Suppressor macrophage (primary cell): ENCODE data around the gene ALG6.
"Not testable (repeated sequence)": the region's sequence is repeated elsewhere in the genome, so short reads cannot be mapped to it uniquely, and the experiment has no call there.

Experiments
- DNase-seq, 4 experiments: peaks; one replicate each; pipeline ENCODE4 v3.0.0-alpha.2; 2020 to 2022

Gene ALG6

GRCh38 chr1:63418101-63418500 is 50.7 kb downstream of the ALG6 start:
- DNase-seq: no peak

GRCh38 chr1:63420746-63421145 is 53.3 kb downstream of the ALG6 start:
- DNase-seq: not testable (repeated sequence)

GRCh38 chr1:63423649-63424048 is 56.2 kb downstream of the ALG6 start:
- DNase-seq: no peak

GRCh38 chr1:63428815-63429214 is 61.4 kb downstream of the ALG6 start:
- no peak for DNase-seq

GRCh38 chr1:63429281-63429680 is 61.9 kb downstream of the ALG6 start:
- DNase-seq: no peak

- no peak for DNase-seq
Observed at GRCh38 chr1:63435161-63435560, 67.7 kb downstream of the ALG6 start.

GRCh38 chr1:63442141-63442475 is 74.7 kb downstream of the ALG6 start:
- peak in 2 of 4 experiments; percentile 3 to 8 for DNase-seq

- no peak for DNase-seq
Observed at GRCh38 chr1:63448731-63449246, 81.4 kb downstream of the ALG6 start.

- DNase-seq: no peak
Observed at GRCh38 chr1:63450416-63450815, 83.0 kb downstream of the ALG6 start.

GRCh38 chr1:63453232-63453631 is 85.8 kb downstream of the ALG6 start:
- DNase-seq: no peak

GRCh38 chr1:63454269-63454668 is 86.8 kb downstream of the ALG6 start:
- peak in 2 of 4 experiments; percentile 6 to 7 for DNase-seq

- peak in 2 of 4 experiments; percentile 41 to 43 for DNase-seq
Observed at GRCh38 chr1:63458750-63459149, 91.3 kb downstream of the ALG6 start.

GRCh38 chr1:63461661-63462230 is 94.3 kb downstream of the ALG6 start:
- DNase-seq: no peak

- DNase-seq: peak; percentile 16 to 89 (median 62)
Observed at GRCh38 chr1:63463248-63463647, 95.8 kb downstream of the ALG6 start.

- DNase-seq: no peak
Observed at GRCh38 chr1:63466181-63466580, 98.8 kb downstream of the ALG6 start.

- no peak for DNase-seq
Observed at GRCh38 chr1:63466759-63467158, 99.3 kb downstream of the ALG6 start.

- not testable (repeated sequence) for DNase-seq
Observed at GRCh38 chr1:63468683-63469082, 101.3 kb downstream of the ALG6 start.

- no peak for DNase-seq
Observed at GRCh38 chr1:63475761-63476160, 108.3 kb downstream of the ALG6 start.

GRCh38 chr1:63480057-63480456 is 112.6 kb downstream of the ALG6 start:
- DNase-seq: no peak

- no peak for DNase-seq
Observed at GRCh38 chr1:63486629-63487028, 119.2 kb downstream of the ALG6 start.

GRCh38 chr1:63487336-63488065 is 120.1 kb downstream of the ALG6 start:
- no peak for DNase-seq
